ACHN (cell line): ENCODE data around the gene C19orf81.
A peak's percentile ranks its signal among the peaks of the same experiment; 100 is the strongest.

Experiments
- DNase-seq: peaks from one replicate; pipeline ENCODE4 v3.0.0-alpha.2; 2015
- in situ Hi-C: cut with HindIII; loops from 2 replicates; pipeline ENCODE4 v1.10.0; 2017; ENCODE audit warnings: low sequenced_read_pairs, low pct_ligation_motif_present, low pct_unique_long_range_greater_than_20kb

The C19orf81 gene

DNA sequence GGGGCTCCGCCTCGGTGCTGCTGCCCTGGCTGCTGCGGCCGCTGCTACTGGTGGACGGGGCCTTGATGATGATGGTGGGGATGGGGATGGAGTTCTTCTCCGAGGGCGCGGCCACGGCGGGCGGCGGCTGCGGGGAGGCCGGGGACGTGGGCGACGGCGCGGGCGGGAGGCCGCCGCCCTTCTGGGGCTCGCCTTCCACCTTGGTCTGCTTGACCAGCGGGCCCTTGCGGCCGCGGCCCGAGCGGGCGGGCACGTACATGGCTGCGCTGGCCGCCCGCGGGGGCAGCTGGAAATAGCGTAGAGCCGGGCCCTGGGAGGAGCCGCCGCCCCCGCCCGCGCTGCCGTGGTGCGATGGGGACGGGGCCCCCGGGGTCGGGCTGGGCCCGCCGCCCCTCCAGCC, 19.2 kb downstream of the C19orf81 start:
- in situ Hi-C loops, result no loop called here
- DNase-seq, result no peak

DNA sequence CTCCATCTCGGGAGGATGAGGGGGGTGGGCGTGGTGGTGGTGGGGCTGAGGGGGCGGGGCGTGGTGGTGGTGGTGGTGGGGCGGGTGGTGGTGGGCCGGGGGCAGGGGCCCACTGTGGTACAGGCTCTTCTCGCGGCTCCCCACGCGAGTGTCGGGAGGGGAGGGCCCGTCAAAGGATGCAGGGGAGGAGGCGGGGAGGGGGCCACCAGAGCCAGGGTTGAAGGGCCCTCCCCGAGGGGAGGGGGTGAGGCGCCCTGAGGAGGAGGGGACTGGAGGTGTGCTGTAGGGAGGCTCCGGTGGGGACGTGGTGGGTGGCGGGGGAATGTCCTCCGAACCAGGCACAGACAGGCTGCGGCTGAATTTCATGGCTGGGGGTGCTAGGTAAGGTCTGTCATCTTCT, 19.6 kb downstream of the C19orf81 start:
- in situ Hi-C loops, result no loop called here
- no peak for DNase-seq

DNA sequence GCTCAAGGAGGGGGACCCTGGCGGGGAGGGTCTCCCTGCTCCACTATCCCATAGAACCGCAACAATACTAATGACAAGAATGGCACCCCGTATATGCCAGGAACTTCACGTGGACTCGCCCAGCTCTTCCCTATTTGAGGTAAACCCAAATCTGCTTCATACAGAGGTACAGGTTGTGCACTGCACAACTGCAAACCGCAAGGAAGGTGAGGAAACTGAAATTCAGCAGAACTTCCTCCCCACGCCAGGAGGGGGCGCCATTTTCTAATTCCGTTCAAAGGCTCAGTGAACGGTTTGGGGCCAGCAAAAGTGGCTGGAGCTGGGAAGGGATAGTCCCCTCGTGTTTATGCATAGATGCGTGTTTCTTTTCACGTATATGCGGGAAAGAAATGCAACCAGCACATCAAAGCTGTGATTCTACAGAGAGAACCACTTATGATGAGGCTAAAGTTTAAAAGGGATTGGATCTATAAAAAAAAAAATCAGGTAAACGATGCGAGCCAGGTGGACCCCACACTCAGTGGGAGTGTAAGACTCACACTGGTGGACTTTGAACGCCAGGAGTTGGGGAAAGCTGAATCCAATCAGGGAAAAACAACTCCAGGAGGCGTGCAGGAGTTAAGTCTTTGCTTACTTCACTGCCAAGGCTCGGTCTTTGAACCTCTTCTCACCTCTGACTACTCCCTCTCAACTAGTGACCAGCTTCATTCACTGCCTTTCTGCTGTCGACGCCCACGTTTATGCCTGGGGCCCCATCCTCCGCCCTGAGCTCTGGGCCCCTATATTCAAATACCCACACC, 20.3 kb downstream of the C19orf81 start:
- peak; percentile 37 for DNase-seq
- in situ Hi-C loops, result no loop called here

- in situ Hi-C loops, result no loop called here
These were observed 20.8 kb downstream of the C19orf81 start for GRCh38 chr19:50670102-50670380.

DNA sequence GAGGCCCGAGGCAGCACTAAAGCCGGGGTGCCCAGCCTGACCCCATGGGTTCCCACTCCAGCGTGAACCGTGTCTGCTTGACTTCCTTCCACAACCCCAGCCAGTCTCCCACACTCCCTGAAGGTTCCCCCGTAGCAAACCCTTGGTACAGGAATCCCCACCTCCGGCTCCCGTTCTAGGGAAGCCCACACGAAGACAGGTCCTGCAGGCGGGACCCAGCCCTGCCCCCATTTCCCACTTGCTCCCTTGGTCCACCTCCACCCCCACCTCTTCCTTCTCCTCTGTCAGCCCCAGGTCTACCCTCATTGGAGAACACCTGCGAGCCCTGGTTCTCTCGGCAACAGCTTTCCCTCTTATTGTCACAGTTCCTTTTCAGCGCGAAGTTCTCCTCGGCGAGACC, 23.9 kb downstream of the C19orf81 start:
- no peak for DNase-seq
- in situ Hi-C loops, result no loop called here

More at GRCh38 chr19:50670102-50670380, 20.8 kb downstream of the C19orf81 start:
- no peak for DNase-seq

- in situ Hi-C loops, result no loop called here
- no peak for DNase-seq
These were observed 27.5 kb downstream of the C19orf81 start for GRCh38 chr19:50676625-50677197.

GRCh38 chr19:50677636-50678035, 28.4 kb downstream of the C19orf81 start:
- in situ Hi-C loops, result no loop called here
- no peak for DNase-seq

DNA sequence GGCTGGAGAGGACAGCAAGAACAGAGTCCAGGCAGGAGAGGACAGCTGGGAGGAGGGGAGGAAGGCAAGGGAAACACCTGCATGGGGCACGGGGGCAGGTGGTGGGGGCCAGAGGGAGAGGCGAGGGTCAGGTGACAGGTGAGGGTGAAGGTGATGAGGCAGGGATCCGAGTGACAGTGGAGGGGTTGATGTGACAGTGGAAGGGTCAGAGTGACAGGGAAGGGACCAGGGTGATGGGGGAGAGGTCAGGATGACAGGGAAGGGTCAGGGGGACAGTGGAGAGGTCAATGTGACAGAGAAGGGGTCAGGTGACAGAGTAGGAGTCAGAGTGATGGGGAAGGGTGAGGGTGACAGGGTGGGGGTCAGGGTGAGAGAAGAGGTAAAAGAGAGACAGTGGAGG, 29.1 kb downstream of the C19orf81 start:
- in situ Hi-C loops, result no loop called here
- DNase-seq, result no peak

GRCh38 chr19:50679177-50680125, 30.2 kb downstream of the C19orf81 start:
- in situ Hi-C loops, result no loop called here
- peak; percentile 70 for DNase-seq

GRCh38 chr19:50686310-50687032, 37.2 kb downstream of the C19orf81 start:
- DNase-seq, result no peak
- in situ Hi-C loops, result no loop called here

DNA sequence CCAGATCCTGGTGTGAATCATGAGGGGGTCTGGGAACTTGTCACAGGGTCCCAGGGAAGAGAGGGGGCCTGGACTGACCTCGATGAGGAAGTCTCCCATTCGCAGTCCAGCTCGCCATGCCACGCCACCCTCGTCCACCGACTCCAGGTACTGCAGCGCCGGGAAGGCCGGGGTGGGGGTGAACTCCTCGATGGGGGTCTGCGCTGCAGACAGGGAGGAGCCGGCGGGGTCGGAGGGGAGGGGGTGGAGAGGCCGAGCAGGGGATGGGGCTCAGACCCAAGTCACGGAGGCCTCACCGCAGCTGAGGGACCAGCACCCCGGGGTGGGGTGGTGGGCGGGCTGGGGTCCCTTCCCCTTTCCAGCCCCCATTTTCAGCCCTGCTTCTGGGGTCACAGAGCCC, 39.5 kb downstream of the C19orf81 start:
- in situ Hi-C loops, result no loop called here
- DNase-seq, result no peak

- no peak for DNase-seq
- in situ Hi-C loops, result no loop called here
These were observed 41.2 kb downstream of the C19orf81 start for GRCh38 chr19:50690439-50690838.

- no peak for DNase-seq
- in situ Hi-C loops, result no loop called here
These were observed 44.1 kb downstream of the C19orf81 start for GRCh38 chr19:50693064-50693975.

- no peak for DNase-seq
- in situ Hi-C loops, result no loop called here
These were observed 45.5 kb downstream of the C19orf81 start for GRCh38 chr19:50694815-50695145.

DNA sequence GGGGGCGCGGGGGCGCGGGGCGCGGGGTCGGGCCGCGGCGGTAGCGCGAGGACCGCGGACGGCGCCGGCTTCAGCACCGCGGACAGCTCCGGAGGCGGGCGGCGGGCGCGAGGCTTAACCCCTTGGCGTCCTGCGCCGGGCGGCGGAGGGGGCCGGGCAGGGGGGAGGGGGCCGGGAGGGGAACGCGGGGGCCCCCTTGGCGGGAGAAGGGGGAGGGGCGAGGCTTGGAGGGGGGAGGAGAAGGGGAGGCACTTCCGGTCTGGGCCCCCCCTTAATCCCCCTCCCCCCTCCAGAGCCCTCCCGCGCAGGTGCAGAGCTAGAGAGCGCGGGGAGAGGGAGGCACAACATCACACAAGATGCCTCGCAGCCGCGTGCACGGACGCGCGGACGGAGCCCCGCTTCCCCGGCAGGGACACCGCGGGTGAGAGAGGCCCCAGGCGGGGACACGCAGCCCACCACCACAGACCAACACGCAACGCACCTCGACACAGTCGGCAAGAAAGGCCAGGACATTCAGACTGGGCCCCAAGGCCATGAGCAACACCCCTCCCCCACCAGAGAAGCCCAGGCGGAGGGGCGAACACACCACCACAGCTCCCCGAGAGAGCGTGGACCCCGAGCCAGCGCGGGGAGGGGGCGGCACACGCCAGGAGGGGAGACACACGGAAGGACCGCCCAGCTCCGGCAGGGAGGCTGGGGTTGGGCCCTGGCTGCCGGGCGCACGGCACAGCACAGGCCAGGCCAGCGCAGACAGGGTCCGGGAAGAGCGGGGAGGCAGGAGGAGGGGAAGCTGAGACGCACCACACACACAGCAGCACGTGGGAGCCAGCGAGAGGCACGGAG, 46.2 kb downstream of the C19orf81 start:
- DNase-seq, result peak; percentile 24

DNA sequence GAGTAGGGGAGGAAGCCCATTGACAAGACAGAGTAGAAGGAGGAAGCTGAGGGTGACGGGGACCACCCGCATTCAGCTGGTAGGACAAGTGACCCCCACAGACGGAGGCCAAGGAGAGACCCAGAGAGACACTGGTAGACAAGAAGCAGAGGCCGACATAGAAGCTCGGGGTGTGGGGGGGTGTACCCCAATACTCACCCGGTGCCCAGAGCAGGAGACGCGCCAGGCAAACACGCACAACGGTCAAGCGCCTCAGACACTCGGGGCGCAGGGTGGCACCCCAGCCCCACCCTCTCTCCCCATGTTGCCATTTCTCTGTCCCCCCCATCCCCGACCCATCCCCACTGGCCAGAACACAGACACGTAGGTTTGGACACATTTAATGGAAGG, 46.8 kb downstream of the C19orf81 start:
- DNase-seq, result no peak
- in situ Hi-C loops, result no loop called here

More for the DNA sequence above, 46.2 kb downstream of the C19orf81 start:
- in situ Hi-C loops, result no loop called here

DNA sequence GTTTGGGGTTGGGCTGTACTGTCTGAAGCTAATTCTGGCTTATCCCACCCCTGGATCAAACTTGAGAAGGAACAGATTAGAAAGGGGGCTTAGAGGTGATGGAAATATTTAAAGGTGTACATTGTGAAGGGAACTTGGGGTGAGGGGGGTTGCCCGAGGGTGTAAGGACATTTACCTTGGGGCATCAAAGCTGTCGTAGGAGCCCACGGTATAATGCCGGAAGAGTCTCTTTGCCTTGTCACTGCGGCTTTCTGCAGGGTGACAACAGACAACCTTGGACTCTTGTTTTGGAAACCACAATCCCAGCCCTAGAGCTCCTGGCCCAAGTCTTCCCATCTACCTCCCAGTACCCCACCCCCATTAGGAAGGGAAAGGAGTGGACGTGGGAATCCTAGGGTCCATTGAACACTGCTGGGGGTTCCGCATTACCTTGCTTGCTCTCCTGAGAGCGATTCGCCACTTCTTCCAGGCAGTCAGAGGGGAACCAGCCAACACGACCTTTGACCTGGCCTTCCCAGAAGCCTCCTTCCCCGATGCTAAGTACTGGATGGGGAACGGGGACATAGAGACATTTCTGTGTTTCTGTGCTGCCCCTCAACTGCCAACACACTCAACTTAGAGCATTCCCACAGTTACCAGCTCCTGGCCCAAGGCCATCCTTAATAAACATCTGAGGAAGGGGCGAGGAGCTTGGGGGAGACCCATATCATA, 48.3 kb downstream of the C19orf81 start:
- no peak for DNase-seq
- in situ Hi-C loops, result no loop called here
